Panc1 (cell line): ENCODE measurements around the gene NOS1AP.

Source experiments
- TCF7L2 ChIP-seq: IDR thresholded peaks from 2 replicates; pipeline ENCODE4 v1.6.1; 2011; ENCODE audit warnings: mild to moderate bottlenecking, low read depth, low read length, inconsistent platforms
- TF ChIP-seq, protein P1 (sequence below): fragments of 450-650 bp; IDR thresholded peaks from 2 replicates; pipeline ENCODE4 v1.5.1; 2017; ENCODE audit warnings: mild to moderate bottlenecking

DNA sequence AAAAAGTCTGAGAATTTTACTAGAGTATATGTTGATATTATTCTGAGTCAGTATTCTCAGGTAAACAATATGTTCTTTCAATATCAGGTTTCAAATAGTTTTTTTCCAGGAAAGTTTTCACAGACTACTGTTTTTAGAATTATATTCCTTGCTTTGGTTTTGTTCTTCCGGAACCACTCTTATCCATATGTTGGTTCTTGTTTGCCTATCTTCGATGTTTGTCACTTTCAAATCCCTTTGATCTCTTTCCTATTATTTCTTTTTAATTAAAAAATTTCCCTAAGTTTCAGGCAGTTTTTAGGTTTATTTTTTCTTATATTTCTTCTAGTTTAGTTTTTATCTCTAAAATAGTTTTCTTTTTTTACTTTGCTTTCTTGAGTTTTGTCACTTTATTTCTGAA, 20.9 kb downstream of the NOS1AP start:
- TF ChIP-seq, protein P1, sequence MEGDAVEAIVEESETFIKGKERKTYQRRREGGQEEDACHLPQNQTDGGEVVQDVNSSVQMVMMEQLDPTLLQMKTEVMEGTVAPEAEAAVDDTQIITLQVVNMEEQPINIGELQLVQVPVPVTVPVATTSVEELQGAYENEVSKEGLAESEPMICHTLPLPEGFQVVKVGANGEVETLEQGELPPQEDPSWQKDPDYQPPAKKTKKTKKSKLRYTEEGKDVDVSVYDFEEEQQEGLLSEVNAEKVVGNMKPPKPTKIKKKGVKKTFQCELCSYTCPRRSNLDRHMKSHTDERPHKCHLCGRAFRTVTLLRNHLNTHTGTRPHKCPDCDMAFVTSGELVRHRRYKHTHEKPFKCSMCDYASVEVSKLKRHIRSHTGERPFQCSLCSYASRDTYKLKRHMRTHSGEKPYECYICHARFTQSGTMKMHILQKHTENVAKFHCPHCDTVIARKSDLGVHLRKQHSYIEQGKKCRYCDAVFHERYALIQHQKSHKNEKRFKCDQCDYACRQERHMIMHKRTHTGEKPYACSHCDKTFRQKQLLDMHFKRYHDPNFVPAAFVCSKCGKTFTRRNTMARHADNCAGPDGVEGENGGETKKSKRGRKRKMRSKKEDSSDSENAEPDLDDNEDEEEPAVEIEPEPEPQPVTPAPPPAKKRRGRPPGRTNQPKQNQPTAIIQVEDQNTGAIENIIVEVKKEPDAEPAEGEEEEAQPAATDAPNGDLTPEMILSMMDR, result no peak
- TF ChIP-seq TCF7L2, result no peak
